ENCODE data around the gene UNKL. TPM values are rescaled to one million over a fixed set of nuclear protein-coding genes. Genes with fewer than 3 reads are reported as not detected.

The UNKL gene
- total RNA-seq, result 13.6 TPM
- long read RNA-seq, partial matches to known transcripts, result 5 of 26 reads
- long read RNA-seq, other reads (novel, unspliced or antisense), result 16 of 26 reads

DNA sequence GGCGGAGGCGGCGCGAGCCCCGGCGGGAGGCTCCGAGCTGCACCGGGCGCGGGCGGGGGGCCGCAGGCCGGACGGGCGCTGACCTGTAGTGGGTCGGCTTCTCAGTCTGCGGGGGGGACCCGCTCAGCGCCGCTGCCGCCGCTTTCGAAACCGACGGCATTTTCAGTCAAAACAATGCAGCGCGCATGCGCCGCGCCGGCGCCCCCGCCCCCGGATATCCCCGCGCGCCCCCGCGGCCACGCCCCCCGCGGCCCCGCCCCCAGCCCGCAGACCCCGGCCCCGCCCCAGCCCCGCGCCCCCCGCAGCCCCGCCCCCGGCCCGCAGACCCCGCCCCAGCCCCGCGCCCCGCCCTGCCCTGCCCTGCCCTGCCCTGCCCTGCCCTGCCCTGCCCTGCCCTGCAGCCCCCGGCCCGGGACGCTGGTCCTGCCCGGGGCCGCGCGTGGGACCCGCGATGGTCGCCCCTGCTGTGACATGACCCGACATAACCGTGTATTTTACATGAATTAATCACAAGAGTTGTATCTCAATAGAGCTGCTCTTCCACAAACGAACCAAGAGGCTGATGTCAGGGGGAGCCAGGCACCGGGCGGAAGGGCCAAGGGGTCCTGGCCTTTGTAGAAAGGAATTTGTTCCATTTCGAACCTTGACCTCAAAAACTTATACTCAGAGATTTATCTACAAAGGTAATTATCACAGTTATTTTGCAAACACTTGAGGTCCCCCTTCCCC is at the start of gene UNKL:
Gene UNKL, minus strand, starts transcription at position 173 of the 729 bp plus-strand sequence. Its CDS starts 13 bp downstream, at position 160.
- intact Hi-C loops (cut with DNase I), result no loop called here
- peak; percentile 90 for DNase-seq
- ATAC-seq (ENCODE audit: poor library complexity), result peak; percentile 58

DNA sequence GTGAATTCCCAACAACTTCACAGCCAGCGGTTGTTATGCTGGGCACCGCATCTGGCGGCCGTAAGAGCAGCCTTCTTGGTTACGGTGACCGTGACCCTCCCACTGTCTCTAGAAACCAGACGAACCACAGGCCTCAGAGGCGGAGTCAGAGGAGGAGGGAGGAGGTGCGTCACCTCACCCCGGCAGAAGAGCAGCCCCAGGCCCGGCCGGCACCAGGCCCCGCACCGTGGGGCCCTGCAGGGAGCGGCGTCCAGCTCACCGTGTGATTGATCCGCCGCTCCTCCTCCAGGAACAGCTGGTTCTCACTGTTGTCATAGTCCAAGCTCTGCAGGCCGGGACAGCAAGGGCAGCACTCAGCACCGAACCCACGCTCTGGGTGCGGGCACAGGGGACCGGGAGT is 46.6 kb upstream of the UNKL start:
- intact Hi-C loops (cut with DNase I), result no loop called here

DNA sequence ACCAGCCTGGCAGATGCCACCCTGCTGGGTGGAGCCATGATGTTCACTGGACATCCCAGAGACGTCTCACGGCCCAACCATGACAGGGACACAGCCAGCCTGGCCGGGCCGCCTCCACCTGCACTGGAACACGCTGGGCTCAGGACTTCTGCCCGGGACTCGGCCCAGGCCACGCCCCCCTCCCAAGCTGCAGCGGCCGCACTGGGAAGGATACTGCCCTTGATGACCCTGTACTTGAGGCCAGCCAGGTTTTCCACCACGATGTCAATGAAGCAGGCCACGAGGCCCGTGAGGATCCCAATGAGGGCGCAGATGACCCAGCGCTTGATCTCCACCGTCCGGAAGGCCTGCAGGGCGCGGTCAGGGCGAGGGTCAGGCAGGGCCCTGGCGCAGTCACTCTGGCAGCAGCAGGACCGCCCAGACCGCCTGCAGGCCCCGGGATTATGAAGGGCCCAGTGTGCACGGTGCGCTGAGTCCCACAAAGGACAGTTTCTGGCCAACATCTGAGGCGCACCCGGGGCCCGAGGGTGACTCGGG is 46.2 kb upstream of the UNKL start:
- no peak for DNase-seq
- no peak for ATAC-seq (ENCODE audit: poor library complexity)
- intact Hi-C loops (cut with DNase I), result no loop called here

More for the DNA sequence above, 46.6 kb upstream of the UNKL start:
- DNase-seq (no peak), ATAC-seq (ENCODE audit: poor library complexity) (no peak)

DNA sequence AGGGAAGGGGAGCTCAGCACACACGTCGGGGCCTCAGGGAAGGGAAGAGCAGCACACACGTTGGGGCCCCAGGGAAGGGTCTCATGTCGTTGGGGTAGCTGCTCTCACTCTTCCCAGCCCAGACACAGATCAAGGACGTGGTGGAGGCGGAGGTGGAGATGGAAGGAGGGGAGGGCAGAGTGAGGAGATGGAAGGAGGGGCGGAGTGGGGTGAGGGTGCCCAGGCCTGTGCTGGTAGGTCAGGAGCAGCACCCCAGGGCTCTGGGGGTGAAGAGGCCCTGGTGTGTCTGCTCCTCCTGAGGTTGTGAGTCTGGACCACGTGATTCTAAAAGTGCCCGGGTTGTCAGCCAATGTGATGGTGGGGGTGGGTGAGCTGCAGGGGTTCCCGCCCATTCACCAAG is 45.5 kb upstream of the UNKL start:
- intact Hi-C loops (cut with DNase I), result no loop called here
- no peak for ATAC-seq (ENCODE audit: poor library complexity)
- DNase-seq, result no peak

DNA sequence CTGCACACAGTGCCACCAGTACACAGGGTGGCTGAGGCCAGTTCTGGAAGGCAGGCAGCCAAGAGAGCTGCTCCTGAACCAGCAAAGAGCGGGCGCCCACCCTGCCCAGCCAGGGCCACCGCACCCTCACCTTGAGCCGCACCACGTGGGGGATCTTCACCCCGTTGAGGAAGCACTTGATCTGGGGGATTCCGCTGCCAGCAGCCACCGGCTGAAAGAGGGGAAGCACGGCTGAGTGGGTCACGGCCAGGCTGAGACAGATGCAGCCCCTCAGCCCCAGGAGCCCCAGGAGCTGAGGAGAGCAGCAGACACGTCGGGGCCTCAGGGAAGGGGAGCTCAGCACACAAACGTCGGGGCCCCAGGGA is 44.5 kb upstream of the UNKL start:
- ATAC-seq (ENCODE audit: poor library complexity) (no peak), DNase-seq (no peak)
- intact Hi-C loops (cut with DNase I), result no loop called here

- DNase-seq, result no peak
- intact Hi-C loops (cut with DNase I), result no loop called here
- ATAC-seq (ENCODE audit: poor library complexity), result no peak
Measured at GRCh38 chr16:1458336-1458976, 44.0 kb upstream of the UNKL start.

DNA sequence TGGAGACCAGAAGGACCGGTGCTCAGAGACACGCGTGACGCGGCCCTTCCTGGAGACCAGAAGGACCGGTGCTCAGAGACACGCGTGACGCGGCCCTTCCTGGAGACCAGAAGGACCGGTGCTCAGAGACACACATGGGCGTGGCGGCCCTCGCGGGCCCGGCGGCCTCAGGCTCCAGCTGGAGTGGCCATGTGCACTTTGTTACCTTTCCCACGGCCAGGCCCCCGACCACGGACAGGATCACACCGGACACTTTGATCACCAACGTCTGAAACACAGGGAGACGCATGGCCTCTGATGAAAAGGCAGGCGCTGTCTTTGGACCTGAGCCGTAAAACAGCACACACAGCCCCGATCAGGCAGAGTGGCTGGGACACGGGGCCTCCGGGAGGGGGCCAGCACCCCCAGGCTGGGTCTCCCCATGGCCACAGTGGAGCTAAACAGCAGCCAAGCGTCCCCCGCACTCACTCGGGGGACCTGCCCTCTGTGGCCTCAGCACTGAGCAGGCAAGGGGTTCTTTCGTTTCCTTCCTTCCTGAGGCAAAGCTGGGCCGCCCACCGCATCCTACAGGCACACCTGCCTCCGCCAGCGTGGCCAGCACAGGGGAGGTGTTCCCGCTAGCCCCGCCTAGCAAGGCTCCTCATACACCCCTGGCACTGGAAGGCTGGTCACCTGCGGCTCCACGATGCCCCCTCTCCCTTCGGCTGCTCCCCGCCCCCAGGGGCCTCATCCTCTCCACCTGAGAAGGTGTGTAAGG is 43.2 kb upstream of the UNKL start:
- DNase-seq (no peak), ATAC-seq (ENCODE audit: poor library complexity) (no peak)

DNA sequence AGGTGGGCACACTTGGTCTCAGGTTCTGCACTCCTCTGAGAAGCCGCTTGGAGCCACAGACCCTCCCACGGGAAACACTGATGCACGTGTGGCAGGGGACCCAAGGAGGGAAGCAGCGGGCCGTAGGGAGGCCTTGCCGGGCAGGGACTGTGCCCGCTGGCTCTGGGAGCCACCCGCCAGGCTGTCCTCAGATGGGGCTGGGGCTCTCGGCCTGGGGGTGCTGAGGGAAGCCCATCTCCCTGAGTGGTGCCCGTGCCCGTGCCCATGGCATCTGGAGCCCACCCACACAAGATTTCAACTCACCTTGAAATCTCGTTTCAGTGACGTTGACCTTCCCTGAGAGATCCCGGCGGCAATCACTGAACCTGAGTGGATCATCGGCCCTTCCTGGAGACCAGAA is 42.4 kb upstream of the UNKL start:
- intact Hi-C loops (cut with DNase I), result no loop called here
- ATAC-seq (ENCODE audit: poor library complexity) (no peak), DNase-seq (no peak)

More for the DNA sequence above, 43.2 kb upstream of the UNKL start:
- intact Hi-C loops (cut with DNase I), result no loop called here

DNA sequence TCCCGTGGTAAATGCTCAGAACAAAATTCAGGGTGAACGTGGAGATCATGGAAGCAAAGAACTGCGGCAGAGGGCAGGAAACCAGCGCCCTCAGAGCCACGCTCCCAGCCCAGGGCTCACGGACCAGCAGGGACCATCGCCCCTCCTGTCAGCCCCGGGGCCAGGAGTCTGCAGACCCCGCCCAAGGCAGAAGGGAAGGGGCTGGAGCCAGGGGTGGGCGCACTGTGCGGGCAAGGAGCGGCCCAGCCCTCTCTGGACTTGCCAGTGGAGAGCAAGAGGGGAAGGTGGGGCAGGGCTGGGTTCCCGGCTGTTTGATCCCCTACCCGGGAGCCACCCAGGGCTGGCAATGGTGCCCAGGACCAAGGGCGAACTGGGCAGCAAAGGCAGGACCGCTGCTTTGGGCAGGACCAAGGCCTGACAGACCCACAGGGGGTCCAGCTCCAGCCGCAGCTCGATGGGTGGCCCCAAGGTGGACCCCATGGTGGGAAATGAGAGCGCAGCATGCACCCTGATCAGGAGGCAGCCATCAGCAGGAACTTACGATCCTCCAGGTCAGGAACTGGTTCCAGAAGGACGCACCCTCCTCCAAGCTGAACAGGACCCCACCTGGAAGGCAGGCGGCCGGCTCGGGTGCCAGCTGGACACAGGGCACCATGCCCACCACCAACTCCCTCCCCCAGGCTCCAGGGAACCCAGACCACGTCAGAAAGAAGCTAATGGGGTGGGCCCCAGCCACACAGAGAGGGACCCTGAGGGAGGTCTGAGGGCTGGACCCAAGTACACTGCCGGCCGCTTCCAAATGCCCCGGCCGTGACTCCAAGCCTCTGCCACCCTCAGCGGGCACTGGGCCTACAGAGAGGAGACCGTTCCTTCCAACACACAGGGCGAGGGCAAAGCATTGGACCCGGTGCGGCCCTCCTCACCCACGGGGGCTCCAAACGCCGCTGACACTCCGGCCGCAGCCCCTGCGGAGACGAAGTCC is 41.0 kb upstream of the UNKL start:
- ATAC-seq (ENCODE audit: poor library complexity) (no peak), DNase-seq (no peak)
- intact Hi-C loops (cut with DNase I), result no loop called here

- intact Hi-C loops (cut with DNase I), result no loop called here
- ATAC-seq (ENCODE audit: poor library complexity), result no peak
- DNase-seq, result no peak
Measured at GRCh38 chr16:1454561-1454960, 40.1 kb upstream of the UNKL start.

GRCh38 chr16:1453316-1453715 is 38.8 kb upstream of the UNKL start:
- ATAC-seq (ENCODE audit: poor library complexity), result no peak
- DNase-seq, result no peak
- intact Hi-C loops (cut with DNase I), result no loop called here

- intact Hi-C loops (cut with DNase I), result no loop called here
Measured at GRCh38 chr16:1452530-1452929, 38.0 kb upstream of the UNKL start.

GRCh38 chr16:1451702-1452392 is 37.3 kb upstream of the UNKL start:
- ATAC-seq (ENCODE audit: poor library complexity), result no peak
- no peak for DNase-seq
- intact Hi-C loops (cut with DNase I), result no loop called here

More at GRCh38 chr16:1452530-1452929, 38.0 kb upstream of the UNKL start:
- ATAC-seq (ENCODE audit: poor library complexity) (no peak), DNase-seq (no peak)

DNA sequence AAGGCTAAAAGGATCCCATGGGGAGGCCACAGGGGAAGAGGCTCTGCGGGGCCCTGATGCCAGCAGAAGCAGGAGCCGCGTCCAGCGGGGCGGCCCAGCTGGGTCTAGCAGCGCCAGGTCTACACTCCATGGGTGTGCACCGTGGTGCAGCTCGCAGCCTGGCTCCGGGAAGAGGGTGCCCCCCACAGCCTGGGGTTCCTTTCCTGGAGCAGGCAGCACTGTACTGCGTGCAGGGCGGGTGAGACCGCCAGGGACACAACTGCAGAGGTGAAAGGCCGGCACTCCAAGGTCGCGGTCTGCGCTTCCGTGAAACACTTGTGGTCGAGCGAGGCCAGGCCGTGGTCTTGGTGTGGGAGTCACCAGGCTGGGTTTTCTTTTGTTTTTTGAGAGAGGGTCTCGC is 36.3 kb upstream of the UNKL start:
- no peak for DNase-seq
- ATAC-seq (ENCODE audit: poor library complexity), result no peak
- intact Hi-C loops (cut with DNase I), result no loop called here

- DNase-seq (no peak), ATAC-seq (ENCODE audit: poor library complexity) (no peak)
- intact Hi-C loops (cut with DNase I), result no loop called here
Measured at GRCh38 chr16:1450218-1450617, 35.7 kb upstream of the UNKL start.

DNA sequence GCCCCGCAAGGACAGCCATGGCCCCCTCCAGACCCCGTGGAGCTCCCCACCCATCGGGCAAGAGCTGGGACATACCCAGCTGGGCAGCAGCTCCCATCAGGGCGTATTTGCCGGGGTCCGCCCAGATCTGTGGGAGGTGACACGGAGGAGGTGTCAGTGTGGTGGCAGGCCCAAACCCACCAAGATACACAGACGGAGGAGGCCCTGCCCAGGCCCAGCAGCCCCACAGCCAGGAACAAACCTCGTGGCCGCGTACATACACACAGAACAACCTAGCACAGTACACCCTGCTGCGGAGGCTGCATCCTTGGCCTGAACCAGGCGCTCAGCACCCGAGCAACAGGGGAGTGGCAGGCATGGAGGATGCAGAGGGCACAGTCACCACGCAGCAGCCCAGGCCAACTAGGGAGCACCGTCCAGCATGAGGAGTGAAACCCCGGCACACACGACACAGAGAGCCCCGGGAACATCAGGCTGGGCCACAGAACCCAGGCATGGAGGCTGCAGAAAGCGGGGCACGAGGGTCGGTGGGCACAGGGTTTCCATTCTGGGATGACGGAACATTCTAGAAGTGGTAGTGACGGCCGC is 34.8 kb upstream of the UNKL start:
- intact Hi-C loops (cut with DNase I), result no loop called here
- DNase-seq (no peak), ATAC-seq (ENCODE audit: poor library complexity) (no peak)

DNA sequence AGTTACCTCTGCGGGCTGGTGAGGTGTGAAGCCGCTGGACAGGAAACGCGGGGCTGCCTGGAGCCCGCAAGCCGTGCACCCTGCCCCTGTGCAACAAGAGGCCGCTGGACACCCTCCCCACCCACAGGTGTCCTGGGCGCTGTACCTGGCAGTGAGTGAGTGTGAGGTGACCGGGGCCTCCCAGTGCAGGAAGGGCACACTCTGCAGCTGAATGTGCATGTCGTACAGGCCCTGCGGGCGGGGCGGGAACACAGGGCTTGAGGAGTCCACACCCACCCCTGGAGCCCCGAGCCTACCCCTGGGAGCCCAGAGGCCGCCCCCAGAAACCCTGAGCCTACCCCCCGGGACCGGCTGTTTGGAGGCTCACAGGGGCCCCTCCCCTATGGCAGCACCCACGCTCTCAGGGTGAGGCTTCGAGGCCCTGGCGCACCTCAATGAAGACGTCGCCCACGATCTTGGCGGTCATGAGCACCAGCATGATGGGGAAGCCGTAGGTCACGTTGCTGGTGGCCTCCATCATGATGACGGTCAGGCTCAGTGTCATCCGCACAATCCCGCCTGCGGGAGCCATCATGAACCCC is 34.1 kb upstream of the UNKL start:
- no peak for ATAC-seq (ENCODE audit: poor library complexity)
- no peak for DNase-seq
- intact Hi-C loops (cut with DNase I), result no loop called here

Measured in Right ventricle myocardium superior (tissue), 1 donor.